ENCODE measurements around the gene RNF43.

DNA sequence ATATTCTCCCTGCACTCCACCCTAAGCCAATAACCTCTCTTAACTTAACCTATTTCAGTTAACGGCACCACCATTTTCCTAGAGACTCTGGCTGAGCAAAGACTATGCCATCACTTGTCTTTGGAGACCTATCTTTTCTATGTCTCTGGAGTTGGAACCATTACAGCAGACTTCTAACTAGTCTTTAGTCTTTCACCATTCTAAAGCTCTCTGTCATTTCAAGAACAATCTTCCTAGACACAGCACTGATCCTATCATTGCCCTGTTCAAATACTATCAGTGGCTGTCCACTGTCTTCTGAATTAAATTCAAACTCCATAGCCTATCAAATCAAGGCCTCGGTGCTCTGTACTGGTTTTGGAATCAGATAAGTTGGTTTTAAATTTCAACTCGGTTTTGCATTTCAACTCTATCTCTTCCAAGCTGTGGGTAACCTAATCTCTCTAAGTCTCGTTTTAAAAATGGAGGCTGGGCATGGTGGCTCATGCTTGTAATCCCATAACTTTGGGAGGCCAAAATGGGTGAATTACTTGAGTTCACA is 31.9 kb downstream of the RNF43 start:
- TF ChIP-seq CTCF (IDR thresholded peaks at IDR 0.05) (no peak), POLR2A (IDR thresholded peaks at IDR 0.05) (no peak)
